GM20000 (cell line): ENCODE data around the gene ARHGAP8.
"Not testable (repeated sequence)": the region's sequence is repeated elsewhere in the genome, so short reads cannot be mapped to it uniquely, and the experiment has no call there.

Source experiments
- DNase-seq: peaks from one replicate; pipeline ENCODE4 v3.0.0; 2012; ENCODE audit warnings: low spot score
- TF ChIP-seq, protein P1 (sequence below): IDR thresholded peaks from 2 replicates; pipeline ENCODE4 v1.5.1; 2012; ENCODE audit warnings: mild to moderate bottlenecking, control low read depth; ENCODE audit errors: extremely low read depth, missing control alignments

ARHGAP8 gene

DNA sequence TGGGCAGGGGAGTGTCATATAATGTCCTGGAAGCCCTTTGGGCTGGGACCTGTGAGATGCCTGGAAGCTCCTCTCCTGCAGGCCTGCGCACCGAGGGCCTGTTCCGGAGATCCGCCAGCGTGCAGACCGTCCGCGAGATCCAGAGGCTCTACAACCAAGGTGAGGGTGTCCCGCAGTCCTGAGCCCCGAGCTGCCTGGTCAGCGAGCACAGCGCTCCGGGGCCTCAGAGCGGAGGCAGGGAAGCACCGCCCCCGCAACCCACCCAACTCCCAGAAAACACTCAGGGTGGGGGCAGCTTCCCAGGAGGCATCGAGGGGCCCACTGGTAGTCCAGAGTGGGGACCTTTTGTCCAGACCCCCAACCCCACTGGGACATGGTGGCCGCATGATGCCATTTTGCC lies 95.5 kb downstream of the ARHGAP8 start:
- TF ChIP-seq, protein P1, sequence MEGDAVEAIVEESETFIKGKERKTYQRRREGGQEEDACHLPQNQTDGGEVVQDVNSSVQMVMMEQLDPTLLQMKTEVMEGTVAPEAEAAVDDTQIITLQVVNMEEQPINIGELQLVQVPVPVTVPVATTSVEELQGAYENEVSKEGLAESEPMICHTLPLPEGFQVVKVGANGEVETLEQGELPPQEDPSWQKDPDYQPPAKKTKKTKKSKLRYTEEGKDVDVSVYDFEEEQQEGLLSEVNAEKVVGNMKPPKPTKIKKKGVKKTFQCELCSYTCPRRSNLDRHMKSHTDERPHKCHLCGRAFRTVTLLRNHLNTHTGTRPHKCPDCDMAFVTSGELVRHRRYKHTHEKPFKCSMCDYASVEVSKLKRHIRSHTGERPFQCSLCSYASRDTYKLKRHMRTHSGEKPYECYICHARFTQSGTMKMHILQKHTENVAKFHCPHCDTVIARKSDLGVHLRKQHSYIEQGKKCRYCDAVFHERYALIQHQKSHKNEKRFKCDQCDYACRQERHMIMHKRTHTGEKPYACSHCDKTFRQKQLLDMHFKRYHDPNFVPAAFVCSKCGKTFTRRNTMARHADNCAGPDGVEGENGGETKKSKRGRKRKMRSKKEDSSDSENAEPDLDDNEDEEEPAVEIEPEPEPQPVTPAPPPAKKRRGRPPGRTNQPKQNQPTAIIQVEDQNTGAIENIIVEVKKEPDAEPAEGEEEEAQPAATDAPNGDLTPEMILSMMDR: no peak
- DNase-seq: no peak

DNA sequence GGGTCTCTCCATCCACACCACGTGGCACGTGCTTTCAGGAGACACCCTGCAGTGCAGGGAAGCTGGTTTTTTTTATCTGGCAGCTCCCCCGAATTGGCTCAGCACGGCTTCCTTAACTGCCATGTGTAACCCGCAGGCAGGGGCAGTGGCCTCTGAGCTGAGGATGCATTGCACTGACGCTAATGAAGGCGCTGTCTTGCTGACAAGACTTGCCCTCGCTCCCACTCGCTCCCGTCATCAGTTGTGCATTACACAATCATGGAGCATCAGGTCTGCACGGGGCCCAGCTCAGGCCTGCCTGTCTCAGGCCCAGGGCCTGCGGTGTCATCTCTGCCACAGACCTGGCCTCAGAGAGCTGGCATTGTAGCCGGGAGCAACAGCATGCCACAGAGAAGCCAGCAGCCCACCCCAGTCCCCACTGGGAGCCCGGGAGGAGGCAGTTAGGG lies 95.9 kb downstream of the ARHGAP8 start:
- TF ChIP-seq, protein P1: no peak
- no peak for DNase-seq

DNA sequence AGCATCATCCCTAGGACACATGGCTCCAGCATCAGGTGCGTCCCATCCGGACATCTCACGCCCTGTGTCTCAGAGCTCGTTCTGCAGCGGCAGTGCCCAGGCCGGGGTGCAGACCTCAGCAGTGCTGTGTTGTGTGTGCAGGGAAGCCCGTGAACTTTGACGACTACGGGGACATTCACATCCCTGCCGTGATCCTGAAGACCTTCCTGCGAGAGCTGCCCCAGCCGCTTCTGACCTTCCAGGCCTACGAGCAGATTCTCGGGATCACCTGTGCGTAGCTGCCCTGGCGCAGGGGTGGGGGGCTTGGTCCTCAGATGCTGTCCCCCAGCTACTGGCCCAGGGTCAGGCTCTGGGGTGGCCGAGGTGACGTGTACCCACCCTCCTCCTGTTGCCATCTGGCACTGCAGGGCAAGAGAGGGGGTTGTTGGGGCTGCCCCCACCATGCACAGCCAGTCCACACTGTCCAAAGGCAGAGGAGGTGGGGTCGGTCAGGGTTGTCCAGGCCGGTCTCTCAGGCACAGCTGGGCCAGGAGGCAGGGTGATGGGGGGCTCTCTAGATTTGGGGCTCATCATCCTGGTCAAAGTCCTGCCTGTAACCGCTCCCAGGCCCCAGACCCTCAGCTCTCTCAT lies 96.5 kb downstream of the ARHGAP8 start:
- TF ChIP-seq, protein P1: no peak
- DNase-seq: no peak

DNA sequence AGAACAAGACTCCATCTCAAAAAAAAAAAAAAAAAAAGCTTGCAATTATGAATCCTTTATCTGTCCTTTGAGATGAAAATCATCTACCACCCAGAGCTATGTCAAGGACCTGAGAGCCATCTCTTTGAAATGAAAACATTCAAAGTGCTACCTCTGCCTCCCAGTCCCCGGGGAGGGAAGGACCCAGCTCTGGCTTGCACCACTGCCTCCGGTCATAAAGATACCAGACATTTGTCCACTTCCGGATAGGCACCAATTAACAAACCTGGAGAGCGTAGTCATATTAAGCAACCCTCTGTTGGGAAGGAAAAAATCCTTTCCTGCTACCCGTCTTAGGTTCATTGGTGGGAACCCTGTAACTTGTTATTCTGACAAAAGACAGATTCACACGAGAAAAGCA lies 98.6 kb downstream of the ARHGAP8 start:
- TF ChIP-seq, protein P1: no peak
- no peak for DNase-seq

DNA sequence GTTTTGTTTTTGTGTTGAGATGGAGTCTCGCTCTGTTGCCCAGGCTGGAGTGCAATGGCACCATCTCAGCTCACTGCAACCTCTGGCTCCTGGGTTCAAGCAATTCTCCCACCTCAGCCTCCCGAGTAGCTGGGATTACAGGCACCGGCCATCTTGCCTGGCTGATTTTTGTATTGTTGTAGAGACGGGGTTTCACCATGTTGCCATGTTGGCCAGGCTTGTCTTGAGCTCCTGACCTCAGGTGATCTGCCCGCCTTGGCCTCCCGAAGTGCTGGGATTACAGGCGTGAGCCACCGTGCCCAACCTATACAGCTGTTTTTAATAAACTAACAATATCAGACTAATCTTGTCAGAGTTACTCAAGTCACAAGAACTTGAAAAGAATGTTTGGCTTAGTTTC lies 102.3 kb downstream of the ARHGAP8 start:
- DNase-seq: not testable (repeated sequence)

DNA sequence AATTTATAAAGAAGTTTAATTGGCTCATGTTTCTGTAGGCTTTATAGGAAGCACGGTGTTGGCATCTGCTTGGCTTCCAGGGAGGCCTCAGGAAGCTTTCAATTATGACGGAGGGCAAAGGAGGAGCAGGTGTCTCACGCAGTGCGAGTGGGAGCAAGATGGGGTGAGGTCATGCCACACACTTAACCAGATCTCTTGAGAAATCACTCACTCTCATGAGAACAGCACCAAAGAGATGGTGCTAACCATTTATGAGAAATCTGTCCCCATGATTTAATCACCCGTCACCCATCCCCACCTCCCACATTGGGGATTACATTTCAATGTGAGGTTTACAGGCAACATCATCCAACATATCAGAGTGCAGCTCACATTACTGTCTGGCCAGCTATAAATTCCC lies 103.5 kb downstream of the ARHGAP8 start:
- TF ChIP-seq, protein P1: no peak
- no peak for DNase-seq

DNA sequence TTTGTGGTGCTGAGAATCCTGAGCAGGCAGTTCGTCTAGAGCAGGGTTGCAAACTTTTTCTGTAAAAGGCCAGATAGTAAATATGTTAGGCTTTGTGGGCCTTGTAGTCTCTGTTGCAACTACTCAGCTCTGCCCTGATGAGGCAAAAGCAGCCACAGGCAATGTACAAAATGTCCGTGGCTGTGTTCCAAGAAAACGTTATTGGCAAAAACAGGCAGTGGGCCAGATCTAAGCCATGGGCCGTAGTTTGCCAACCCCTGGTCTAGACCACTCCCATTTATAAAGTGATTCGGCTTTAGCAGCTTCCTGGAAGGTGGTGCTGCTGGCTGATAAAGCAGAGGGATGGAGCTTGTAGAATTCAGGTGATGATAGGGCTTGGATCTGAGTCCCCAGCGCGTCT lies 106.4 kb downstream of the ARHGAP8 start:
- DNase-seq: not testable (repeated sequence)

DNA sequence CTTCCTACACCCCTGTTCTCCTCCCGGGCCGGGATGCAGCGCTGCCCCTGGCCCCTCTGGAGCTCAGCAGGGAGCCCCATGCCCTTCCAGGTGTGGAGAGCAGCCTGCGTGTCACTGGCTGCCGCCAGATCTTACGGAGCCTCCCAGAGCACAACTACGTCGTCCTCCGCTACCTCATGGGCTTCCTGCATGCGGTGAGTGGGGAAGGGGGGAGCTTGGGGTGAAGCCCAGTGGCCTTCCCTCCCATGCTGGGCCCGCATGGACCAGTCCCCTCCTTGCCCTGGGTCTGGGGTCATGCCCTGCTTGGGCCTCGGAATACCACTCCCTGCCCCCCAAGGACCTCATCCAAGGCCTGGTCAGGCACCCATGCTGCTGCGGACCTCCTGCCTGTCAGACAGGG lies 107.3 kb downstream of the ARHGAP8 start:
- TF ChIP-seq, protein P1: no peak
- DNase-seq: no peak

DNA sequence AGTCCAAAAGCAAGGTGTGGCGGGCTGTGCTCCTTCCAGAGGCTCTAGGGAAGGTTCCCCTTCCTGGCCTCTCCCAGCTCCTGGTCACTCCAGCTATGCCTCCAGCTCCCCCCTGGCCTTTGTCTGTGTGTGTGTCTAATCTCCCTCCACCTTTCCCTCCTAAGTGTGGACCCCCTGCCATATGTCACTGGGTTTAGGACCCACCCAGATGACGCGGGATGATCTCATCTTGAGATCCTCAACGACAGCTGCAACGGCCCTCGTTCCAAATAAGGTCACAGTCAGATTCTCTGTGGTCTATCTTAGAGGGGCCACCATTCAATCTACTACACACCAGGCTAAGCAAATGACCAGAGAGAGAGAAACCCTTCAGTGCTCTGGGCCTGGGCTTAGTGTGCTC lies 107.9 kb downstream of the ARHGAP8 start:
- TF ChIP-seq, protein P1: no peak
- no peak for DNase-seq
